ENCODE measurements around the gene SETBP1. TPM values are rescaled to one million over a fixed set of nuclear protein-coding genes. Genes with fewer than 3 reads are reported as not detected.

The SETBP1 gene
- total RNA-seq, 1 experiment from 2014 or later: 4.0 TPM

DNA sequence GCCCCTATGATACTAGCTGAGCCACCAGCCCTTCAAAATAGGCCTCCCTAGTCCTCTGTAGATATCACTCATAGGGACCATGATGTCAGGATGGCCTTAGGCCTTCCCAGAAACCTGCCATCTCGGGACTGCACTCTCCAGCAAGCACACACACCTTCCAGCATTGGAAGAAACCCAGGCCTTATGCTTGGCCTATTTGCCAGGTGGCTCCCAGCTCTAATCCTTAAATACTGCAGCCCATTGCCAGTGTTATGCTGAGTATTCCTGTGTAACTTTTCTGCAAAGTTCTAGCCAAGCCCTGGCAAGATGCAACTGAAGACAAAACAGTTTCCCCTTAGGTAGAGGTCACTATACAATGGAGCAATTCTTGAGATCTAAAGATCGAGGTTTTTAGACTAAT is 316.5 kb downstream of the SETBP1 start:
- CTCF ChIA-PET: no interaction called here
- no peaks in the 10 kb centered on the region for H3K4me1 ChIP-seq

DNA sequence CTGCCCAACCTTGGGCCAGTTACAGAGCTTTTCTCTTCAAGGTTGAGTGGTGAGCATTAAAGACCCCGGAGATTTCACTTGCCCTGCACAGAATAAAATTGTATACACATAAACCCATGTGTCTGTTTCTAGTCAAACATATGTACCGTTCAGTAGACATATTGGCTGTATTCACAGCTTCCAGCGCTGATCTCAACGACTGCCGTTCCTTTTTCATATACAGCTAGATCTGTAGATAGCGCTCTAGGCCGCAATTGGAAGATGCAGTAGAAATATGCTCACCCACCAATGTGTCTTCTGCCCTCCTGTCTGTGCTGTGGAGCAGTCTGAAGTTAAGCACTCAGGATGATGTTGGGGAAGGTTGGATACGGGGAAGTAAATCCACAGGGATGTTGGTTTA is 317.7 kb downstream of the SETBP1 start:
- Mint-ChIP-seq H3K27ac (ENCODE audit: unreplicated experiment) (no peak overlapping the region), H3K4me3 (ENCODE audit: unreplicated experiment) (no peak overlapping the region), H3K4me1 (ENCODE audit: low read depth, unreplicated experiment) (no peaks in the 10 kb centered on the region), H3K27me3 (ENCODE audit: insufficient read depth, unreplicated experiment) (no peaks in the 10 kb centered on the region), H3K9me3 (ENCODE audit: unreplicated experiment) (no peaks in the 10 kb centered on the region), H3K36me3 (ENCODE audit: insufficient read depth, unreplicated experiment) (no peaks in the 10 kb centered on the region)
- Histone ChIP-seq H3K36me3 (ENCODE audit: control insufficient read depth, insufficient read depth, low read length) (no peaks in the 10 kb centered on the region), H3K27me3 (replicated peaks; ENCODE audit: control insufficient read depth, insufficient read depth, low read length) (no peaks in the 10 kb centered on the region), H3K9me3 (no peaks in the 10 kb centered on the region), H3K4me3 (ENCODE audit: low read depth, low read length) (no peak overlapping the region), H3K4me1 (no peaks in the 10 kb centered on the region)
- POLR2A ChIA-PET: no interaction called here
- TF ChIP-seq, protein P1, sequence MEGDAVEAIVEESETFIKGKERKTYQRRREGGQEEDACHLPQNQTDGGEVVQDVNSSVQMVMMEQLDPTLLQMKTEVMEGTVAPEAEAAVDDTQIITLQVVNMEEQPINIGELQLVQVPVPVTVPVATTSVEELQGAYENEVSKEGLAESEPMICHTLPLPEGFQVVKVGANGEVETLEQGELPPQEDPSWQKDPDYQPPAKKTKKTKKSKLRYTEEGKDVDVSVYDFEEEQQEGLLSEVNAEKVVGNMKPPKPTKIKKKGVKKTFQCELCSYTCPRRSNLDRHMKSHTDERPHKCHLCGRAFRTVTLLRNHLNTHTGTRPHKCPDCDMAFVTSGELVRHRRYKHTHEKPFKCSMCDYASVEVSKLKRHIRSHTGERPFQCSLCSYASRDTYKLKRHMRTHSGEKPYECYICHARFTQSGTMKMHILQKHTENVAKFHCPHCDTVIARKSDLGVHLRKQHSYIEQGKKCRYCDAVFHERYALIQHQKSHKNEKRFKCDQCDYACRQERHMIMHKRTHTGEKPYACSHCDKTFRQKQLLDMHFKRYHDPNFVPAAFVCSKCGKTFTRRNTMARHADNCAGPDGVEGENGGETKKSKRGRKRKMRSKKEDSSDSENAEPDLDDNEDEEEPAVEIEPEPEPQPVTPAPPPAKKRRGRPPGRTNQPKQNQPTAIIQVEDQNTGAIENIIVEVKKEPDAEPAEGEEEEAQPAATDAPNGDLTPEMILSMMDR (IDR thresholded peaks at IDR 0.05; ENCODE audit: insufficient read depth in 1 of 2, low read depth in 1 of 2, low read length in 1 of 2, severe bottlenecking in 1 of 2, unreplicated experiment in 1 of 2): no peak
- no TSS peak for BruUV-seq (replicated peaks)
- intact Hi-C loops (cut with micrococcal nuclease; ENCODE audit: unreplicated experiment): no loop called here
- DNase-seq: no peak
- CTCF ChIA-PET: no interaction called here

More for the DNA sequence above, 316.5 kb downstream of the SETBP1 start:
- Mint-ChIP-seq H3K4me3 (ENCODE audit: unreplicated experiment) (no peak overlapping the region), H3K27ac (ENCODE audit: unreplicated experiment) (no peak overlapping the region), H3K27me3 (ENCODE audit: insufficient read depth, unreplicated experiment) (no peaks in the 10 kb centered on the region), H3K36me3 (ENCODE audit: insufficient read depth, unreplicated experiment) (no peaks in the 10 kb centered on the region), H3K9me3 (ENCODE audit: unreplicated experiment) (no peaks in the 10 kb centered on the region), H3K4me1 (ENCODE audit: low read depth, unreplicated experiment) (no peaks in the 10 kb centered on the region)
- TF ChIP-seq, protein P1 (IDR thresholded peaks at IDR 0.05; ENCODE audit: insufficient read depth in 1 of 2, low read depth in 1 of 2, low read length in 1 of 2, severe bottlenecking in 1 of 2, unreplicated experiment in 1 of 2): no peak
- Histone ChIP-seq H3K36me3 (ENCODE audit: control insufficient read depth, insufficient read depth, low read length) (no peaks in the 10 kb centered on the region), H3K9me3 (no peaks in the 10 kb centered on the region), H3K4me3 (ENCODE audit: low read depth, low read length) (no peak overlapping the region), H3K27me3 (replicated peaks; ENCODE audit: control insufficient read depth, insufficient read depth, low read length) (no peaks in the 10 kb centered on the region)
- POLR2A ChIA-PET: no interaction called here
- intact Hi-C loops (cut with micrococcal nuclease; ENCODE audit: unreplicated experiment): no loop called here
- DNase-seq: no peak
- BruUV-seq (replicated peaks): no TSS peak

GRCh38 chr18:45004546-45005080 is 323.9 kb downstream of the SETBP1 start:
- TF ChIP-seq, protein P1 (IDR thresholded peaks at IDR 0.05; ENCODE audit: insufficient read depth in 1 of 2, low read depth in 1 of 2, low read length in 1 of 2, severe bottlenecking in 1 of 2, unreplicated experiment in 1 of 2): no peak
- H3K4me3 Mint-ChIP-seq (ENCODE audit: unreplicated experiment): no peak overlapping the region
- no peaks in the 10 kb centered on the region for H3K36me3 ChIP-seq (ENCODE audit: control insufficient read depth, insufficient read depth, low read length)
- no peaks in the 10 kb centered on the region for H3K36me3 Mint-ChIP-seq (ENCODE audit: insufficient read depth, unreplicated experiment)
- no peak for DNase-seq
- BruUV-seq (replicated peaks): no TSS peak
- intact Hi-C loops (cut with micrococcal nuclease; ENCODE audit: unreplicated experiment): no loop called here
- POLR2A ChIA-PET: no interaction called here
- H3K9me3 ChIP-seq: no peaks in the 10 kb centered on the region
- H3K27ac Mint-ChIP-seq (ENCODE audit: unreplicated experiment): no peak overlapping the region
- H3K27me3 ChIP-seq (replicated peaks; ENCODE audit: control insufficient read depth, insufficient read depth, low read length): no peaks in the 10 kb centered on the region
- no peak overlapping the region for H3K4me3 ChIP-seq (ENCODE audit: low read depth, low read length)
- H3K9me3 Mint-ChIP-seq (ENCODE audit: unreplicated experiment): no peaks in the 10 kb centered on the region
- no peaks in the 10 kb centered on the region for H3K4me1 ChIP-seq
- CTCF ChIA-PET: no interaction called here
- H3K27me3 Mint-ChIP-seq (ENCODE audit: insufficient read depth, unreplicated experiment): no peaks in the 10 kb centered on the region
- H3K4me1 Mint-ChIP-seq (ENCODE audit: low read depth, unreplicated experiment): no peaks in the 10 kb centered on the region
